ENCODE measurements around the gene HBQ1. TPM values are rescaled to one million over a fixed set of nuclear protein-coding genes. Genes with fewer than 3 reads are reported as not detected.
A peak's percentile ranks its signal among the peaks of the same experiment; 100 is the strongest.

HBQ1 gene
- total RNA-seq, 1 experiment from 2014 or later = not detected

DNA sequence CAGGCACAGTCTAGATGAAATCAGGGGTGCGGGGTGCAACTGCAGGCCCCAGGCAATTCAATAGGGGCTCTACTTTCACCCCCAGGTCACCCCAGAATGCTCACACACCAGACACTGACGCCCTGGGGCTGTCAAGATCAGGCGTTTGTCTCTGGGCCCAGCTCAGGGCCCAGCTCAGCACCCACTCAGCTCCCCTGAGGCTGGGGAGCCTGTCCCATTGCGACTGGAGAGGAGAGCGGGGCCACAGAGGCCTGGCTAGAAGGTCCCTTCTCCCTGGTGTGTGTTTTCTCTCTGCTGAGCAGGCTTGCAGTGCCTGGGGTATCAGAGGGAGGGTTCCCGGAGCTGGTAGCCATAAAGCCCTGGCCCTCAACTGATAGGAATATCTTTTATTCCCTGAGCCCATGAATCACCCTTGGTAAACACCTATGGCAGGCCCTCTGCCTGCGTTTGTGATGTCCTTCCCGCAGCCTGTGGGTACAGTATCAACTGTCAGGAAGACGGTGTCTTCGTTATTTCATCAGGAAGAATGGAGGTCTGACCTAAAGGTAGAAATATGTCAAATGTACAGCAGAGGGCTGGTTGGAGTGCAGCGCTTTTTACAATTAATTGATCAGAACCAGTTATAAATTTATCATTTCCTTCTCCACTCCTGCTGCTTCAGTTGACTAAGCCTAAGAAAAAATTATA lies 2.1 kb upstream of the HBQ1 start:
- DNase-seq (ENCODE audit: low read depth, low spot score) = no peak
- no peak overlapping the region for H3K9ac ChIP-seq (ENCODE audit: low read length)
- RAD21 ChIA-PET (ENCODE audit: low non-redundant PET in 1 of 2, low total read pairs in 2 of 2, uncharacterized antibody in 2 of 2, unreplicated experiment in 2 of 2) = no interaction called here
- CTCF ChIA-PET = interaction anchor here (1.2 kb wide), 1 partner anchor 71 kb away, joined by 4 read pairs; no protein-coding TSS in a partner anchor
- no peak overlapping the region for H2AFZ ChIP-seq (ENCODE audit: low read depth, low read length, poor library complexity, severe bottlenecking)
- no peaks in the 10 kb centered on the region for H3K79me2 ChIP-seq (ENCODE audit: insufficient read depth, low read length)
- no peaks in the 10 kb centered on the region for H3K36me3 ChIP-seq (ENCODE audit: control insufficient read depth in 1 of 2, insufficient read depth in 2 of 2, low read length in 2 of 2)
- no peaks in the 10 kb centered on the region for H4K20me1 ChIP-seq (ENCODE audit: insufficient read depth)
- no peaks in the 10 kb centered on the region for H3K27me3 ChIP-seq (ENCODE audit: insufficient read depth, low read length)
- intact Hi-C loops (cut with micrococcal nuclease) = no loop called here
- no peak overlapping the region for H3K4me3 ChIP-seq (replicated peaks in 1 of 2; ENCODE audit: low read depth in 1 of 2, low read length in 2 of 2)
- H3K4me2 ChIP-seq (ENCODE audit: low read length) = no peak overlapping the region
- TF ChIP-seq EZH2 (IDR thresholded peaks at IDR 0.05) = no peak
- no peak for TF ChIP-seq CBX3 (IDR thresholded peaks at IDR 0.05; ENCODE audit: low read depth)
- no peak for TF ChIP-seq EZH2phosphoT487 (IDR thresholded peaks at IDR 0.05; ENCODE audit: borderline replicate concordance)
- no peak for TF ChIP-seq REST (IDR thresholded peaks at IDR 0.05; ENCODE audit: low read depth)
- H3K27ac ChIP-seq (ENCODE audit: low read depth, low read length) = no peak overlapping the region
- H3K9me3 ChIP-seq (ENCODE audit: control insufficient read depth in 1 of 2, insufficient read depth in 1 of 2, low read depth in 1 of 2, low read length in 2 of 2) = no peaks in the 10 kb centered on the region
- BruUV-seq (replicated peaks) = no TSS peak
- POLR2A ChIA-PET = no interaction called here
- H3K9me2 ChIP-seq (ENCODE audit: insufficient read depth) = no peaks in the 10 kb centered on the region
- ATAC-seq = no peak
- peaks cover 0 to 5% of the 10 kb centered on the region in 2 experiments; a peak in 1 of 4 replicates for H3K4me1 ChIP-seq (ENCODE audit: control insufficient read depth in 1 of 2, insufficient read depth in 2 of 2, low read length in 2 of 2)

DNA sequence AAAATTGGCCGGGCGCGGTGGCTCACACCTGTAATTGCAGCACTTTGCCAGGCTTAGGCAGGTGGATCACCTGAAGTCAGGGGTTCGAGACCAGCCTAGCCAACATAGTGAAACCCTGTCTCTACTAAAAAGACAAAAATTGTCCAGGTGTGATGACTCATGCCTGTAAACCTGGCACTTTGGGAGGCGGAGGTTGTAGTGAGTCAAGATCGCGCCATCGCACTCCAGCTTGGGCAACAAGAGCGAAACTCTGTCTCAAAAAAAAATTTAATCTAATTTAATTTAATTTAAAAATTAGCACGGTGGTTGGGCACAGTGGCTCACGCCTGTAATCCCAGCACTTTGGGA lies 1.6 kb upstream of the HBQ1 start:
- H3K27me3 ChIP-seq (ENCODE audit: insufficient read depth, low read length) = no peaks in the 10 kb centered on the region
- no TSS peak for BruUV-seq (replicated peaks)

More for the DNA sequence above, 1.6 kb upstream of the HBQ1 start:
- Histone ChIP-seq H4K20me1 (ENCODE audit: insufficient read depth) (no peaks in the 10 kb centered on the region), H3K4me2 (ENCODE audit: low read length) (no peak overlapping the region), H3K9me3 (ENCODE audit: control insufficient read depth in 1 of 2, insufficient read depth in 1 of 2, low read depth in 1 of 2, low read length in 2 of 2) (no peaks in the 10 kb centered on the region), H3K9ac (ENCODE audit: low read length) (no peak overlapping the region), H3K4me3 (replicated peaks in 1 of 2; ENCODE audit: low read depth in 1 of 2, low read length in 2 of 2) (no peak overlapping the region), H3K9me2 (ENCODE audit: insufficient read depth) (no peaks in the 10 kb centered on the region), H3K4me1 (ENCODE audit: control insufficient read depth in 1 of 2, insufficient read depth in 2 of 2, low read length in 2 of 2) (peaks cover 0 to 5% of the 10 kb centered on the region in 2 experiments; a peak in 1 of 4 replicates), H3K36me3 (ENCODE audit: control insufficient read depth in 1 of 2, insufficient read depth in 2 of 2, low read length in 2 of 2) (no peaks in the 10 kb centered on the region), H3K27ac (ENCODE audit: low read depth, low read length) (no peak overlapping the region), H3K79me2 (ENCODE audit: insufficient read depth, low read length) (no peaks in the 10 kb centered on the region), H2AFZ (ENCODE audit: low read depth, low read length, poor library complexity, severe bottlenecking) (no peak overlapping the region)
- intact Hi-C loops (cut with micrococcal nuclease) = no loop called here
- TF ChIP-seq FOSL1 (IDR thresholded peaks at IDR 0.05; ENCODE audit: low read depth) (0 out of 2 replicates have a peak, but pooled peaks have one; percentile 21), ELF1 (IDR thresholded peaks at IDR 0.05; ENCODE audit: borderline replicate concordance, low read depth) (no peak)
- TF ChIP-seq, protein P1, sequence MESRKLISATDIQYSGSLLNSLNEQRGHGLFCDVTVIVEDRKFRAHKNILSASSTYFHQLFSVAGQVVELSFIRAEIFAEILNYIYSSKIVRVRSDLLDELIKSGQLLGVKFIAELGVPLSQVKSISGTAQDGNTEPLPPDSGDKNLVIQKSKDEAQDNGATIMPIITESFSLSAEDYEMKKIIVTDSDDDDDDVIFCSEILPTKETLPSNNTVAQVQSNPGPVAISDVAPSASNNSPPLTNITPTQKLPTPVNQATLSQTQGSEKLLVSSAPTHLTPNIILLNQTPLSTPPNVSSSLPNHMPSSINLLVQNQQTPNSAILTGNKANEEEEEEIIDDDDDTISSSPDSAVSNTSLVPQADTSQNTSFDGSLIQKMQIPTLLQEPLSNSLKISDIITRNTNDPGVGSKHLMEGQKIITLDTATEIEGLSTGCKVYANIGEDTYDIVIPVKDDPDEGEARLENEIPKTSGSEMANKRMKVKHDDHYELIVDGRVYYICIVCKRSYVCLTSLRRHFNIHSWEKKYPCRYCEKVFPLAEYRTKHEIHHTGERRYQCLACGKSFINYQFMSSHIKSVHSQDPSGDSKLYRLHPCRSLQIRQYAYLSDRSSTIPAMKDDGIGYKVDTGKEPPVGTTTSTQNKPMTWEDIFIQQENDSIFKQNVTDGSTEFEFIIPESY (IDR thresholded peaks at IDR 0.05; ENCODE audit: extremely low read depth, insufficient replicate concordance, low read length) = no peak
- CTCF ChIA-PET = interaction anchor here (1.2 kb wide), 1 partner anchor 72 kb away, joined by 4 read pairs; no protein-coding TSS in a partner anchor
- ATAC-seq (no peak), DNase-seq (ENCODE audit: low read depth, low spot score) (no peak)
- POLR2A ChIA-PET = no interaction called here
- RAD21 ChIA-PET (ENCODE audit: low non-redundant PET in 1 of 2, low total read pairs in 2 of 2, uncharacterized antibody in 2 of 2, unreplicated experiment in 2 of 2) = no interaction called here

All from HCT116 (cell line).